DMS79 treated with DMSO at 0.1 percent for 48 hours (cell line): Measurements from ENCODE around the gene ASNSD1.
"Not testable (repeated sequence)": the region's sequence is repeated elsewhere in the genome, so short reads cannot be mapped to it uniquely, and the experiment has no call there.

Source experiments
- DNase-seq: peaks from one replicate; lab custom pipeline; 2025; lab: John Stamatoyannopoulos, UW

Gene ASNSD1

GRCh38 chr2:189687796-189688195, 26.5 kb downstream of the ASNSD1 start:
- not testable (repeated sequence) for DNase-seq

- no peak for DNase-seq
Measured at GRCh38 chr2:189696223-189696622, 35.0 kb downstream of the ASNSD1 start.

- peak; percentile 6 for DNase-seq
Measured at GRCh38 chr2:189698020-189698887, 37.0 kb downstream of the ASNSD1 start.

- no peak for DNase-seq
Measured at GRCh38 chr2:189700681-189701080, 39.4 kb downstream of the ASNSD1 start.

GRCh38 chr2:189702071-189702470, 40.8 kb downstream of the ASNSD1 start:
- DNase-seq = no peak

GRCh38 chr2:189709501-189710221, 48.4 kb downstream of the ASNSD1 start:
- DNase-seq = no peak

GRCh38 chr2:189717593-189717992, 56.3 kb downstream of the ASNSD1 start:
- DNase-seq = not testable (repeated sequence)

- DNase-seq = no peak
Measured at GRCh38 chr2:189719571-189719970, 58.3 kb downstream of the ASNSD1 start.
